T-cell (primary cell): ENCODE data around the gene ANKRD1. TPM values are rescaled to one million over a fixed set of nuclear protein-coding genes. Genes with fewer than 3 reads are reported as not detected.

Experiments
- total RNA-seq, 35 experiments: library from RNA in 6 of 35; stranded (reverse) in 6 of 35; fragments of 120-200 nt in 1 of 35; gene quantifications; one replicate each; pipeline versions ENCODE4 v1.2.1 to v1.2.4 and lab custom pipeline; 2013 to 2026

ANKRD1 gene
- total RNA-seq, 5 donors from 2014 or later (not counting 1 experiment from before 2014, with no cell fraction given): not detected

Other genes with a start within 250 kb of the ANKRD1 start
- under 1 TPM in 1 of 5 donors, not detected in 4; 0.07 TPM for gene HTR7, start 63.0 kb downstream of the ANKRD1 start, total RNA-seq
- gene RPP30, start 49.1 kb downstream of the ANKRD1 start, total RNA-seq: 10 to 100 TPM; 24.8 to 33.7 (median 26.9) TPM